SK-N-SH (cell line): ENCODE measurements around the gene ANKRD33B.

Experiments used
- EP300 ChIP-seq, 2 experiments: IDR thresholded peaks; 2 replicates each; pipeline versions ENCODE4 v1.4.0 to v1.6.1; 2012; ENCODE audit warnings: borderline replicate concordance in 1 of 2, low read depth in 1 of 2, low read length in 1 of 2
- POLR2AphosphoS5 ChIP-seq: IDR thresholded peaks from 2 replicates; pipeline ENCODE4 v1.6.1; 2012; ENCODE audit warnings: low read depth, low read length
- SMC3 ChIP-seq: IDR thresholded peaks from 2 replicates; pipeline ENCODE4 v1.6.1; 2012; ENCODE audit warnings: low read depth, low read length, improper control_type of control experiment
- TF ChIP-seq, protein P1 (sequence below): fragments of 150-350 bp; IDR thresholded peaks from 2 replicates; pipeline ENCODE4 v1.6.1; 2017; ENCODE audit warnings: antibody characterized with exemption, low read length, low read depth, borderline replicate concordance
- TF ChIP-seq, protein P2 (sequence below): fragments of 200-600 bp; sonication (generic); IDR thresholded peaks from 2 replicates; pipeline ENCODE4 v1.6.1; 2017; ENCODE audit warnings: antibody characterized with exemption, mild to moderate bottlenecking, moderate library complexity
- TF ChIP-seq, protein P3 (sequence below): IDR thresholded peaks from 2 replicates; pipeline ENCODE4 v1.4.0; 2012; ENCODE audit warnings: low read depth

DNA sequence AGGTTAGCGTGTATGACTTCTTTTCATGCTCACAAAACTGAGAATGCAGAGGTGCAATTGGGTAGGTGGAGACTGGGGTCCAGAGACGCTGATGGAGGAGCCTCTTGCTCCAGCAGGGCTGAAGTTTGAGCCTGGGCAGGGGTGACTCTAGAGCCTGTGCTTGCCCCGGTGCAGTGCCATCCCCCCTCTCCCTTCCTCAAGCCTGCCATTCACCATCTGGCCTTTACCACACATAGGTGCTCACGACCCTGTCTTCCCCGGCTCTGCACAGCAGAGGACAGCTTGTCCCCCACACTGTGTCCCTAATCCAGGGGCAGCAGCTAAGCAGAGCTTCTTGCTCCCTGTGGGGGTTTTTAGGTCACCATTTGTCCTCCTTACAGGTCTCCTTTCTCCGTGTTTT is 110.7 kb downstream of the ANKRD33B start:
- TF ChIP-seq, protein P1, sequence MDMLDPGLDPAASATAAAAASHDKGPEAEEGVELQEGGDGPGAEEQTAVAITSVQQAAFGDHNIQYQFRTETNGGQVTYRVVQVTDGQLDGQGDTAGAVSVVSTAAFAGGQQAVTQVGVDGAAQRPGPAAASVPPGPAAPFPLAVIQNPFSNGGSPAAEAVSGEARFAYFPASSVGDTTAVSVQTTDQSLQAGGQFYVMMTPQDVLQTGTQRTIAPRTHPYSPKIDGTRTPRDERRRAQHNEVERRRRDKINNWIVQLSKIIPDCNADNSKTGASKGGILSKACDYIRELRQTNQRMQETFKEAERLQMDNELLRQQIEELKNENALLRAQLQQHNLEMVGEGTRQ, result no peak
- TF ChIP-seq, protein P2, sequence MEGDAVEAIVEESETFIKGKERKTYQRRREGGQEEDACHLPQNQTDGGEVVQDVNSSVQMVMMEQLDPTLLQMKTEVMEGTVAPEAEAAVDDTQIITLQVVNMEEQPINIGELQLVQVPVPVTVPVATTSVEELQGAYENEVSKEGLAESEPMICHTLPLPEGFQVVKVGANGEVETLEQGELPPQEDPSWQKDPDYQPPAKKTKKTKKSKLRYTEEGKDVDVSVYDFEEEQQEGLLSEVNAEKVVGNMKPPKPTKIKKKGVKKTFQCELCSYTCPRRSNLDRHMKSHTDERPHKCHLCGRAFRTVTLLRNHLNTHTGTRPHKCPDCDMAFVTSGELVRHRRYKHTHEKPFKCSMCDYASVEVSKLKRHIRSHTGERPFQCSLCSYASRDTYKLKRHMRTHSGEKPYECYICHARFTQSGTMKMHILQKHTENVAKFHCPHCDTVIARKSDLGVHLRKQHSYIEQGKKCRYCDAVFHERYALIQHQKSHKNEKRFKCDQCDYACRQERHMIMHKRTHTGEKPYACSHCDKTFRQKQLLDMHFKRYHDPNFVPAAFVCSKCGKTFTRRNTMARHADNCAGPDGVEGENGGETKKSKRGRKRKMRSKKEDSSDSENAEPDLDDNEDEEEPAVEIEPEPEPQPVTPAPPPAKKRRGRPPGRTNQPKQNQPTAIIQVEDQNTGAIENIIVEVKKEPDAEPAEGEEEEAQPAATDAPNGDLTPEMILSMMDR, result no peak
- TF ChIP-seq POLR2AphosphoS5 (no peak), SMC3 (no peak), EP300 (IDR thresholded peaks at IDR 0.05; ENCODE audit: borderline replicate concordance in 1 of 2, low read depth in 1 of 2, low read length in 1 of 2) (no peak)
- TF ChIP-seq, protein P3, sequence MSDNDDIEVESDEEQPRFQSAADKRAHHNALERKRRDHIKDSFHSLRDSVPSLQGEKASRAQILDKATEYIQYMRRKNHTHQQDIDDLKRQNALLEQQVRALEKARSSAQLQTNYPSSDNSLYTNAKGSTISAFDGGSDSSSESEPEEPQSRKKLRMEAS, result no peak
